Endodermal cell (in vitro differentiated cells): ENCODE results near the gene SUPT5H. TPM values are rescaled to one million over a fixed set of nuclear protein-coding genes. Genes with fewer than 3 reads are reported as not detected.

Experiments used
- DNase-seq: peaks from one replicate; pipeline ENCODE4 v3.0.0-alpha.2; 2017
- H3K27ac ChIP-seq: 2 replicates; pipeline ENCODE4 v1.5.1; 2013; ENCODE audit warnings: mild to moderate bottlenecking, low read depth, low read length, moderate library complexity
- H3K27me3 ChIP-seq: 2 replicates; pipeline ENCODE4 v1.6.1; 2013; ENCODE audit warnings: mild to moderate bottlenecking, low read length, moderate library complexity; ENCODE audit not compliant: insufficient read depth, control insufficient read depth, poor library complexity, severe bottlenecking
- H3K36me3 ChIP-seq: 2 replicates; pipeline ENCODE4 v1.7.0; 2013; ENCODE audit warnings: mild to moderate bottlenecking, low read length, moderate library complexity; ENCODE audit not compliant: control insufficient read depth, insufficient read depth
- H3K4me1 ChIP-seq: one replicate; pipeline ENCODE4 v1.7.0; 2013; ENCODE audit warnings: low read length; ENCODE audit not compliant: control insufficient read depth, insufficient read depth
- H3K4me3 ChIP-seq: 2 replicates; pipeline ENCODE4 v1.5.1; 2013; ENCODE audit warnings: mild to moderate bottlenecking, low read length, moderate library complexity
- H3K9ac ChIP-seq: 2 replicates; pipeline ENCODE4 v1.6.1; 2013; ENCODE audit warnings: mild to moderate bottlenecking, low read length, moderate library complexity; ENCODE audit not compliant: poor library complexity, severe bottlenecking; ENCODE audit errors: extremely low read depth
- H3K9me3 ChIP-seq: 2 replicates; pipeline ENCODE4 v1.6.1; 2013; ENCODE audit warnings: mild to moderate bottlenecking, low read length, moderate library complexity; ENCODE audit not compliant: control insufficient read depth
- H3K27ac Mint-ChIP-seq: 2 replicates; pipeline ENCODE4 v1.8.0; 2020; ENCODE audit warnings: mixed read lengths
- H3K27me3 Mint-ChIP-seq: 2 replicates; pipeline ENCODE4 v1.8.0; 2021; ENCODE audit warnings: mild to moderate bottlenecking, mixed read lengths; ENCODE audit not compliant: insufficient read depth
- H3K36me3 Mint-ChIP-seq: 2 replicates; pipeline ENCODE4 v1.8.0; 2020; ENCODE audit warnings: low read depth, mixed read lengths
- H3K4me1 Mint-ChIP-seq: 2 replicates; pipeline ENCODE4 v1.8.0; 2020; ENCODE audit warnings: mixed read lengths
- H3K4me3 Mint-ChIP-seq: 2 replicates; pipeline ENCODE4 v1.8.0; 2020; ENCODE audit warnings: mild to moderate bottlenecking, moderate library complexity, mixed read lengths
- H3K9me3 Mint-ChIP-seq: 2 replicates; pipeline ENCODE4 v1.8.0; 2020; ENCODE audit warnings: mild to moderate bottlenecking, mixed read lengths
- WGBS, 2 experiments: methylation state at CpG; one replicate each; pipeline versions ENCODE4 v1.1.5 to v1.1.7; 2013; ENCODE audit warnings: missing lambda C conversion rate in 2 of 2, mixed read lengths in 1 of 2; ENCODE audit not compliant: insufficient coverage in 1 of 2, insufficient read length in 1 of 2; 5-methylcytosine and 5-hydroxymethylcytosine counted together
- total RNA-seq, 2 donors: library from RNA; stranded (reverse); fragmentation: NEBNext Ultra II Directional in 1 of 2; extraction: Animal tissue kit (Norgen Biotek cat#: 25700) in 1 of 2; gene quantifications; 2 replicates in 1 of 2; 3 replicates in 1 of 2; pipeline ENCODE4 v1.2.1, GENCODE V29; 2021
- TF ChIP-seq, protein P1 (sequence below): fragments of 200-600 bp; sonication (generic); conservative IDR thresholded peaks from 2 replicates; pipeline ENCODE4 v1.5.0; 2021; ENCODE audit warnings: antibody characterized with exemption, mild to moderate bottlenecking

Gene SUPT5H
- total RNA-seq, 2 donors from 2014 or later, result 130 to 139 TPM

DNA sequence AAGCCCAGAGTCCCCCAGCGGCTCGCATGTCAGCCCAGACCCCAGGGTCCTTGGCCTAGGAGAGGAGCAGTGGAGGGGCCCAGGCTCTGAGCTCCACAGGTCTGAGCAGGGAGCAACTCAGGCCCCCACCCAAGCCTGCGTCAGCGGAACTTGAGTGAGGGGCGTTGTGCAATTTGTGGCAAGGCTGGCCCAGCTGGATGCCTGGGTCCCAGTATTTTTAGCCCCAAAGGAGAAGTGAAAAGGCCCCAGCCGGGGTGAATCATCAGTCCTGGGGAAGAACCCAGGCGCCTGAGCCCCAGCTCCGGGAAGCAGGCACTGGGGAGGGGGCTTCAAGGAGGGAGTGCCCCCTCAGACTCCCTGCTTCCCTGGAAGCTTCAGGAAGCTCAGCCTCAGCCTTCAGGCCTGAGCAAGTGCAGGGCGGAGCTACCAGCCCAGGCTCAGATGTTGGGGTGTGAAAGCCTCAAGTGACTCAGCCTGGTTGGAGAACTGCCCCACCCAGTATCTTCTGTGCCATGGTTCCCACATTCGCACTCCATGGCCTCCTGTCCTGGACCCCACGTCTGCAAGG lies 47.0 kb upstream of the SUPT5H start:
- Histone ChIP-seq H3K4me3 (no peak overlapping the region), H3K4me1 (peaks cover 16% of the 10 kb centered on the region), H3K9ac (no peak overlapping the region), H3K36me3 (peaks cover 22% of the 10 kb centered on the region), H3K9me3 (no peaks in the 10 kb centered on the region), H3K27me3 (no peaks in the 10 kb centered on the region), H3K27ac (no peak overlapping the region)
- Mint-ChIP-seq H3K9me3 (no peaks in the 10 kb centered on the region), H3K27ac (peak overlapping the region; percentile 98), H3K4me3 (no peak overlapping the region), H3K27me3 (no peaks in the 10 kb centered on the region), H3K4me1 (peaks cover 36% of the 10 kb centered on the region), H3K36me3 (peaks cover 31% of the 10 kb centered on the region)
- TF ChIP-seq, protein P1, sequence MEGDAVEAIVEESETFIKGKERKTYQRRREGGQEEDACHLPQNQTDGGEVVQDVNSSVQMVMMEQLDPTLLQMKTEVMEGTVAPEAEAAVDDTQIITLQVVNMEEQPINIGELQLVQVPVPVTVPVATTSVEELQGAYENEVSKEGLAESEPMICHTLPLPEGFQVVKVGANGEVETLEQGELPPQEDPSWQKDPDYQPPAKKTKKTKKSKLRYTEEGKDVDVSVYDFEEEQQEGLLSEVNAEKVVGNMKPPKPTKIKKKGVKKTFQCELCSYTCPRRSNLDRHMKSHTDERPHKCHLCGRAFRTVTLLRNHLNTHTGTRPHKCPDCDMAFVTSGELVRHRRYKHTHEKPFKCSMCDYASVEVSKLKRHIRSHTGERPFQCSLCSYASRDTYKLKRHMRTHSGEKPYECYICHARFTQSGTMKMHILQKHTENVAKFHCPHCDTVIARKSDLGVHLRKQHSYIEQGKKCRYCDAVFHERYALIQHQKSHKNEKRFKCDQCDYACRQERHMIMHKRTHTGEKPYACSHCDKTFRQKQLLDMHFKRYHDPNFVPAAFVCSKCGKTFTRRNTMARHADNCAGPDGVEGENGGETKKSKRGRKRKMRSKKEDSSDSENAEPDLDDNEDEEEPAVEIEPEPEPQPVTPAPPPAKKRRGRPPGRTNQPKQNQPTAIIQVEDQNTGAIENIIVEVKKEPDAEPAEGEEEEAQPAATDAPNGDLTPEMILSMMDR, result no peak
- WGBS, 2 experiments, result 92 to 96% methylated on average over 9 to 11 of the region's 11 CpGs
- no peak for DNase-seq

DNA sequence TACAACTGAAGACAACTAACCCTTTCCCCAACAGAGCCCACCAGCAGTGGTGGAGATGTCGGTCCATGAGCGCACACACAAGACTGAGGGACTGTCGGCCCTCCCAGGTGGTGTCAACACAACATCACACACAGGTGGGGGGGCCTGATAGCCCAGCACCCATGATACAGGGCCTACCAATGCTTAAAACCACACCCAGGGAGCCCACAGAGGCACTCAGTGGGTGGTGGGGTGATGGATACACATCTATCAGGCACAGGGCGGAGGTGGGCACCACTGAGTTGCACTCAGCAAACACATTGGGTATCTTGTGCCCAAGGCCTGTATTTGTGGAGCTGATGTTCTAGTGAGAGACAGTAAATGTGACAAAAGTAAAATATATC lies 45.7 kb upstream of the SUPT5H start:
- Histone ChIP-seq H3K9me3 (no peaks in the 10 kb centered on the region), H3K4me3 (no peak overlapping the region), H3K27ac (no peak overlapping the region), H3K4me1 (peaks cover 21% of the 10 kb centered on the region), H3K9ac (no peak overlapping the region), H3K27me3 (no peaks in the 10 kb centered on the region), H3K36me3 (peaks cover 13% of the 10 kb centered on the region)
- peak overlapping the region; percentile 1 for H3K27ac Mint-ChIP-seq
- no peaks in the 10 kb centered on the region for H3K9me3 Mint-ChIP-seq
- peaks cover 39% of the 10 kb centered on the region for H3K4me1 Mint-ChIP-seq
- no peaks in the 10 kb centered on the region for H3K27me3 Mint-ChIP-seq
- no peak overlapping the region for H3K4me3 Mint-ChIP-seq
- DNase-seq, result no peak
- WGBS, 2 experiments, result 96 to 100% methylated on average over 1 to 4 of the region's 4 CpGs
- peaks cover 22% of the 10 kb centered on the region for H3K36me3 Mint-ChIP-seq
- TF ChIP-seq, protein P1, result no peak

DNA sequence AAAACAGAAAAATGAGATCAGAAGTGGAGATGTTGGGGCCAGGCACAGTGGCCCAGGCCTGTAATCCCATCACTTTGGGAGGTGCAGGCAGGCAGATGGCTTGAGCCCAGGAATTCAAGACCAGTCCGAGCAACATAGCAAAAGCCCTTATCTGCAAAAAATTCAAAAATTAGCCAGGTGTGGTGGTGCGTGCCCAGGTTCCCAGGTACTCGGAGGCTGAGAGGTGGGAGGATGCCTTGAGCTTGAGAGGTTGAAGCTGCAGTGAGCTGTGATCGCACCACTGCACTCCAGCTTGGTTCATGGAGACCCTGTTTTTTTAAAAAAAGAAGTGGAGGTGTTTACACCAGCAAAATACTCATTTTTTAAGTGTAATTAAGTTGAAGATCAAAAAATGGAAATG lies 45.3 kb upstream of the SUPT5H start:
- Mint-ChIP-seq H3K4me3 (no peak overlapping the region), H3K9me3 (no peaks in the 10 kb centered on the region), H3K4me1 (peaks cover 39% of the 10 kb centered on the region), H3K36me3 (peaks cover 18% of the 10 kb centered on the region), H3K27me3 (no peaks in the 10 kb centered on the region), H3K27ac (peak overlapping the region; percentile 1)
- peaks cover 12% of the 10 kb centered on the region for H3K36me3 ChIP-seq
- no peak overlapping the region for H3K4me3 ChIP-seq
- H3K27me3 ChIP-seq, result no peaks in the 10 kb centered on the region
- WGBS, 2 experiments, result 87 to 100% methylated on average over 3 to 4 of the region's 4 CpGs
- no peak for DNase-seq
- no peaks in the 10 kb centered on the region for H3K9me3 ChIP-seq
- H3K9ac ChIP-seq, result no peak overlapping the region
- no peak overlapping the region for H3K27ac ChIP-seq
- TF ChIP-seq, protein P1, result no peak
- H3K4me1 ChIP-seq, result peaks cover 21% of the 10 kb centered on the region
